Measurements from ENCODE around the gene MYH13.

The MYH13 gene

DNA sequence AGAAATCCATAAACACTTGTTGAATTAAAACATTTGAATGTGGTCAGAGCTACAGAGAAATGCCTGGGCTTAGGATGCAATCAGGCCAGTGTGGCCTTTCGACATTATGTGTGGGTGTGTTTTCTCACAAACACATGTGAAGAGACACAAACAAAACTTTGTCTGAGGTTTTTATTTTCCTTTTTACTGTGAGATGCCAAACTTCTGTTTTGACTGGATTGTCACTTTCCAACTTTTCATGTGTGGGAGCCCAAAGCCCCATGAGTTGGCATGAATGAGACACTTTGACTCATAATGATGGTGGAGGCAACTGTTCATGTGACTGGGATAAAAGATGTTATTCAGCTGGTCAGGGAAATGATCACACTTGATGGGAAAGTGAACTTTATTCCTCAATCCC, 102.5 kb downstream of the MYH13 start:
- Histone ChIP-seq H2AFZ (ENCODE audit: low read depth, low read length) (no peak overlapping the region), H3K27me3 (ENCODE audit: low read depth, low read length) (no peaks in the 10 kb centered on the region), H3K4me3 (ENCODE audit: low read length) (no peak overlapping the region), H3K79me2 (ENCODE audit: low read length) (no peaks in the 10 kb centered on the region), H3K9ac (ENCODE audit: low read length) (no peak overlapping the region), H3K36me3 (replicated peaks; ENCODE audit: low read depth, low read length) (no peaks in the 10 kb centered on the region), H4K20me1 (ENCODE audit: insufficient read depth, low read length) (no peaks in the 10 kb centered on the region), H3K27ac (ENCODE audit: low read length) (no peak overlapping the region), H3K4me1 (ENCODE audit: low read length) (peaks cover 4% of the 10 kb centered on the region; the same call in 1 of the 2 replicates), H3K9me3 (ENCODE audit: insufficient read depth, low read length) (no peaks in the 10 kb centered on the region), H3K4me2 (ENCODE audit: low read length) (no peak overlapping the region)
- TF ChIP-seq CTCF (IDR thresholded peaks at IDR 0.05; ENCODE audit: low read depth, low read length) (no peak), EZH2phosphoT487 (IDR thresholded peaks at IDR 0.05; ENCODE audit: low read depth) (no peak)

- Histone ChIP-seq H3K27me3 (ENCODE audit: low read depth, low read length) (no peaks in the 10 kb centered on the region), H3K4me2 (ENCODE audit: low read length) (no peak overlapping the region), H3K4me3 (ENCODE audit: low read length) (no peak overlapping the region), H3K9me3 (ENCODE audit: insufficient read depth, low read length) (no peaks in the 10 kb centered on the region), H3K9ac (ENCODE audit: low read length) (no peak overlapping the region), H3K79me2 (ENCODE audit: low read length) (no peaks in the 10 kb centered on the region), H3K27ac (ENCODE audit: low read length) (no peak overlapping the region), H2AFZ (ENCODE audit: low read depth, low read length) (no peak overlapping the region), H4K20me1 (ENCODE audit: insufficient read depth, low read length) (no peaks in the 10 kb centered on the region), H3K4me1 (ENCODE audit: low read length) (peaks cover 4% of the 10 kb centered on the region; the same call in 1 of the 2 replicates), H3K36me3 (replicated peaks; ENCODE audit: low read depth, low read length) (no peaks in the 10 kb centered on the region)
- TF ChIP-seq EZH2phosphoT487 (IDR thresholded peaks at IDR 0.05; ENCODE audit: low read depth), result no peak
- no peak for TF ChIP-seq CTCF (IDR thresholded peaks at IDR 0.05; ENCODE audit: low read depth, low read length)
These were observed 104.8 kb downstream of the MYH13 start for GRCh38 chr17:10268005-10268404.

- Histone ChIP-seq H3K4me1 (ENCODE audit: low read length) (peaks cover 4% of the 10 kb centered on the region; the same call in 1 of the 2 replicates), H3K27me3 (ENCODE audit: low read depth, low read length) (no peaks in the 10 kb centered on the region), H3K4me2 (ENCODE audit: low read length) (no peak overlapping the region), H2AFZ (ENCODE audit: low read depth, low read length) (no peak overlapping the region), H3K4me3 (ENCODE audit: low read length) (no peak overlapping the region), H3K9ac (ENCODE audit: low read length) (no peak overlapping the region), H4K20me1 (ENCODE audit: insufficient read depth, low read length) (no peaks in the 10 kb centered on the region), H3K27ac (ENCODE audit: low read length) (no peak overlapping the region), H3K9me3 (ENCODE audit: insufficient read depth, low read length) (no peaks in the 10 kb centered on the region), H3K79me2 (ENCODE audit: low read length) (no peaks in the 10 kb centered on the region), H3K36me3 (replicated peaks; ENCODE audit: low read depth, low read length) (no peaks in the 10 kb centered on the region)
- TF ChIP-seq CTCF (IDR thresholded peaks at IDR 0.05; ENCODE audit: low read depth, low read length) (no peak), EZH2phosphoT487 (IDR thresholded peaks at IDR 0.05; ENCODE audit: low read depth) (no peak)
These were observed 106.4 kb downstream of the MYH13 start for GRCh38 chr17:10266296-10266876.

- no peak overlapping the region for H3K4me2 ChIP-seq (ENCODE audit: low read length)
- H3K79me2 ChIP-seq (ENCODE audit: low read length), result no peaks in the 10 kb centered on the region
- no peaks in the 10 kb centered on the region for H3K9me3 ChIP-seq (ENCODE audit: insufficient read depth, low read length)
- H3K4me1 ChIP-seq (ENCODE audit: low read length), result peaks cover 4% of the 10 kb centered on the region; the same call in 1 of the 2 replicates
- no peak for TF ChIP-seq CTCF (IDR thresholded peaks at IDR 0.05; ENCODE audit: low read depth, low read length)
- TF ChIP-seq EZH2phosphoT487 (IDR thresholded peaks at IDR 0.05; ENCODE audit: low read depth), result no peak
- no peaks in the 10 kb centered on the region for H3K36me3 ChIP-seq (replicated peaks; ENCODE audit: low read depth, low read length)
- no peak overlapping the region for H3K4me3 ChIP-seq (ENCODE audit: low read length)
- no peak overlapping the region for H3K9ac ChIP-seq (ENCODE audit: low read length)
- H3K27me3 ChIP-seq (ENCODE audit: low read depth, low read length), result no peaks in the 10 kb centered on the region
- no peaks in the 10 kb centered on the region for H4K20me1 ChIP-seq (ENCODE audit: insufficient read depth, low read length)
- H3K27ac ChIP-seq (ENCODE audit: low read length), result no peak overlapping the region
- H2AFZ ChIP-seq (ENCODE audit: low read depth, low read length), result no peak overlapping the region
These were observed 107.6 kb downstream of the MYH13 start for GRCh38 chr17:10265100-10265810.

Measured in OCI-LY3 (cell line).